D341Med (cell line): ENCODE results near the gene ADGRV1.
A peak's percentile ranks its signal among the peaks of the same experiment; 100 is the strongest.
"Not testable (repeated sequence)": the region's sequence is repeated elsewhere in the genome, so short reads cannot be mapped to it uniquely, and the experiment has no call there.

ENCODE experiments used
- DNase-seq: peaks from one replicate; pipeline ENCODE4 v3.0.0; 2012; ENCODE audit warnings: low spot score

Gene ADGRV1

DNA sequence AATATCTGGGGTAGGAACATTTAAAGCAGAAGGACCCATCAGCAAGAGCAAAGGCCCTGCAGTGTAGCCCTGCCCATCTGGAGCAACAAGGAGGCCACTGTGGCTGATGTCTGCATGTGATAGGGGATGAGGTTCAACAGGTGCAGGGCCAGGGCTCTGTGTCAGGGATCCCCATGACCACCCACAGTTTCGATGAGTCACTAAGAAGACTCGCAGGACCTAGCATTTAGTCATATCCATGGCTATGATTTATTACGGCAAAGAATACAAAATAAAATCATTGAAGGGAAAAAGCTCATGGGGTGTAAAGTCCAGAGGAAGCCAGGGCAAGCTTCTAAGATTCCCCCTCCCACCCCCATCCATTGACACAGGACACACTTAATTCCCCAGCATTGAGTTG is 188.6 kb downstream of the ADGRV1 start:
- DNase-seq, result no peak

DNA sequence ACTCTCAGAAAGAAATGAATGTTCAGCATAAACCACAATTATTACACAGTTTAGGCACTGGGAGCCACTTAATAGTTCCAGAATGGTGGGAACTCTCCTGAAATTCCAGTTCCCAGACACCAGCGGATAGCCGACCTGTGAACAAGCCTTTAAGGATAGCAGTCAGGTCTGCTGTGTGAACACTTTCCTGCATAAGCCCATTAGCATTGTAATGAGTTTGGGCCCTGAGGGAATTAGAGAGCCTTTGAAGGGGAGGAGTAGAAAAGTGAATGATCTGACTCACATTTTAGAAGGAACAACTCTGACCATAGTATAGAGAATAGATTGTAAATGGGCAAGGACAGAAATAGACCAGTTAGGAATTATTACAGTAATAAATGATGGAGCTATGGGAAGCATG is 189.1 kb downstream of the ADGRV1 start:
- no peak for DNase-seq

- DNase-seq, result no peak
Measured at GRCh38 chr5:90759119-90759518, 200.5 kb downstream of the ADGRV1 start.

DNA sequence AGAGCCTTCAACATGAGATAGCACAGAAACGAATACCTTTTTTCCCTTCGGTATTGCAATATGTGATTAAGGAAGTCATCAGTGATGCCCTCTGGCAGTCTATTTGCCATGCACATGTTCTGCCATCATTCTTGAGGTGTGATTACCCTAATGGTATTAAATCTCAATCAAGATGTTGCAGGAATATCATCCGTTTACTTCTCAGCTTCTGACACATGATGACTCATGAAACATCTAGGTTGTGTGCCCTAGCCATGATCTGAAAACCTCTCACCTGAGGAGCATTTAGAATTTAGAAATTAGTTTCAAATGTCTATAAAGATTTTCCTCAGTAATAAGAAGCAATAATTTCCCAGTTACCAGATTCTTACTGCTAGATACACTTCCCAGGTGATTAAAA is 209.1 kb downstream of the ADGRV1 start:
- DNase-seq, result no peak

GRCh38 chr5:90770006-90770541 is 211.5 kb downstream of the ADGRV1 start:
- DNase-seq, result not testable (repeated sequence)

DNA sequence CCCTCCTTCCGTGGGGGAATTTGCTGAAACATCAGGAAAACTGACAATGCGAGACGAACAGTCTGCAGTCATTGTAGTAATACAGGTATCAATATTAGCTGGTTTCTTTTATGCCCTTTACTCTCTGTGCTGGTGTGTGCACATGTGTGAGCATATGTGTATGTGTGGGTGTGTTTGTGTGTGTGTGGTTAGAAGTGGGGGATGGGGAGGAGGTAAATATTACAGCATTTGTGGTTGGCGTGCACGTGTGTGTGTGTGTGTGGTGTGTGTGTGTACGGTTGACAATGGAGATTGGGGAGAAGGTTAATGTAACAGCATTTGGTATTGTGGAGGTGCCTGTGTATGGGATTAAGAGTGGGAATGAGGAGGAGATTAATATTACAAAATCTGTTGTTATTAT is 219.4 kb downstream of the ADGRV1 start:
- no peak for DNase-seq

DNA sequence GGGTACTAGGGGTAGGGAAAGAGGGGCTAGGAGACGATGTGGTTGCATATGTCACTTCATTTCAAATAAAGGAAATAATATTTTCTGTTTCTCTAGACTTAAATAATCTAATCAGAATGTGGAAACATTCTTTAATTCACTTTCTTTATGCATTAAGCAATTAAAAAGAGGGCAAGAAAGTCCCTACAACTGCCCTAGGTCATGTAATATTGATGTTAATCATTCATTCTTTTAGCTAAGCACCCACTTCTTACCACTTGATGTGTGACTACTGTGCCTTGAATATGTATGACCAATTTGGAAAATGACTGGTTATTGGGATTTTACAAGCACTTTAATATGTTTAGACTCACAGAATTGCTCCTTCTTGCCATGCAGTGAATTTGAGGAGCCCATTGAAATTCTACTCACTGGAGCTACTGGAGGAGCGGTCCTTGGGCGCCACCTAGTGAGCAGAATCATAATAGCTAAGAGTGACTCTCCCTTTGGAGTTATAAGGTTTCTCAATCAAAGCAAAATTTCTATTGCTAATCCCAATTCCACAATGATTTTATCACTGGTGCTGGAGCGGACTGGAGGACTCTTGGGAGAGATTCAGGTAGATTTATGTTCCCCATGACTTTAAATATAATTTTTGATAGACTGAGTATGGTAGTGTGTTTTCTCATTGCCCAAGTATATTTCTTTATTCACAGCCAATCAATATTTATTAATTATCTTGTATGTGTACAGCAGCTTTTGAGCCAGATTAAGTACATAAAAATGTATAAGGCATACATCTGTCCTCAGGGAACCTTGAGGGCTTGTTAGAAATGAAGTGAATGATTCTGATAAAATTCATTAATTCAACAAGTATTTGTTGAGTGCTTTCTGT is 225.1 kb downstream of the ADGRV1 start:
- peak; percentile 59 for DNase-seq

DNA sequence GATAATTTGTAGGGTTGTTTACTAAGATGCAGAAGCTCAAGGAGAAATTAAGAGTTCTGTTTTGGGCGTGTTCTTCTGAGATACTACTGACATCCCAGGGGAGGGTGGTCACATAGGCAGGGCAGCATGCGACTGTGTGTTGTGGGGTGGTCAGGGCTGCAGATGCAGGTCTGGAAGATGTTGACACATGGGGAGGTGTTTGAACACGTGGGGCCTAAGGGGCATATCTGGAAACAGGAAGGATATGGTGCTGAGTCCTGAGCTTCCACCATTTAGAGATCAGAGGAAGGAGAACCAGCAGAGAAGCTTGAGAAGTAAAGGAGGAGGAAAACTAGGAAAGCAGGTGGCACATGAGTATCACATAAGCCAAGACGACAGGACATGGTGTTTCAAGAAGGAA is 228.2 kb downstream of the ADGRV1 start:
- DNase-seq, result no peak

GRCh38 chr5:90792725-90793124 is 234.1 kb downstream of the ADGRV1 start:
- no peak for DNase-seq

GRCh38 chr5:90793183-90793582 is 234.6 kb downstream of the ADGRV1 start:
- no peak for DNase-seq

DNA sequence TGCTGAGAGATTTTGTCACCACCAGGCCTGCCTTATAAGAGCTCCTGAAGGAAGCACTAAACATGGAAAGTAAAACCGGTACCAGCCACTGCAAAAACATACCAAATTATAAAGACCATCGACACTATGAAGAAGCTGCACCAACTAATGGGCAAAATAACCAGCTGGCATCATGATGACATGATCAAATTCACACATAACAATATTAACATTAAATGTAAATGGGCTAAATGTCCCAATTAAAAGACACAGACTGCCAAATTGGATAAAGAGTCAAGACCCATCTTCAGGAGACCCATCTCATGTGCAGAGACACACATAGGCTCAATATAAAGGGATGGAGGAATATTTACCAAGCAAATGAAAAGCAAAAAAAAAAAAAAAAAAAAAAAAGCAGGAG is 238.3 kb downstream of the ADGRV1 start:
- not testable (repeated sequence) for DNase-seq

- DNase-seq, result not testable (repeated sequence)
Measured at GRCh38 chr5:90800082-90800481, 241.5 kb downstream of the ADGRV1 start.

GRCh38 chr5:90800515-90800914 is 241.9 kb downstream of the ADGRV1 start:
- DNase-seq, result not testable (repeated sequence)

- peak; percentile 57 for DNase-seq
Measured at GRCh38 chr5:90802474-90803317, 244.1 kb downstream of the ADGRV1 start.

- no peak for DNase-seq
Measured at GRCh38 chr5:90803381-90803780, 244.8 kb downstream of the ADGRV1 start.

- no peak for DNase-seq
Measured at GRCh38 chr5:90803876-90804275, 245.3 kb downstream of the ADGRV1 start.

DNA sequence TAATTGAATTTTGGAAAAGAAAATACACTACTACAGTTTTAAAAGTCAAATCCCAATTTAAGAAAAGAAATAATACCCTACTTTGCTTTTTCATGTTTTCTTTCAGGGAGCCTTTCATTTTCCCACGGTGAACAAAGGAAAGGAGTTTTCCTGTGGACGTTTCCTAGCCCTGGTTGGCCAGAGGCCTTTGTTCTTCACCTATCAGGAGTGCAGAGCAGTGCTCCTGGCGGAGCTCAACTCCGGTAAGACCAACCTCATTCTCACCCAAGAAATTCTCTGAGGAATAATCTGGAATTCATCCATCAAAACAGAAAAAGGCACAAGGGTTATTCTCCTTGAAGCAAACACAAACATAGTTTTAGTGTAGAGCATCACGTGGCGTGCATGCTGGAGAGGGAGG is 248.9 kb downstream of the ADGRV1 start:
- no peak for DNase-seq

DNA sequence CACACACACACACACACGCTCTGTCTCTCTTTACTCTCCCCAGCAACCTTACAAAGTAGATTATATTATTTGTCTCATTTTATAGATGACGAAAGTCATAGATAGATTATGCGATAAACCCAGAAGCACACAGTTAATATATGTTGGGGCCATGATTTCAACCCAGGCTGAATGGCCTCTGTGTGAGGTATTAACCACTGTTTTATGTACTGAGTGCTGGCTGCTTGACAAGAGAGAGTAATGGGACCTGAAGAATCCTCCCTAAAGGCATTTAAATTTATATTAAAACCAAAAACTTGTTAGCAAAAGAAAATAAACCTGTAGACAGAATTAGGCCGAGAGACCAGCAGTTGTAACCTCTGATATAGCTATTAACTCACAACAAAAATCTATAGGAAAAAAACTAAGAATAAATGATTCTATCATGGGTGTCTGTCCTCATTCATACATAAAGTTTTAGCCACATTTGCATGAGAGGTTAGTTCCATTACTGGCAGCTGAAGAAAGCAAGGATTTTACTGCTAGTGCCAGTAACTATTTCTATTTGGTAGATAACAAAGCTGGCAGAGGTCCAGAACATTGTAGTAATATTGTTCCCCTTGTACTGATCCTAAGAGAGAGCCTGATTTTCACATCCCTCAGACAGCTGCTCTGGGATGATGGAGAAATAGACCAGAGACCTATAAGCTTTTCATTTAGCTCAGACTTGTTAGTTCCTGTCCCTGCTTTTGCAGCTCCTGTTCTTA is 250.9 kb downstream of the ADGRV1 start:
- no peak for DNase-seq

DNA sequence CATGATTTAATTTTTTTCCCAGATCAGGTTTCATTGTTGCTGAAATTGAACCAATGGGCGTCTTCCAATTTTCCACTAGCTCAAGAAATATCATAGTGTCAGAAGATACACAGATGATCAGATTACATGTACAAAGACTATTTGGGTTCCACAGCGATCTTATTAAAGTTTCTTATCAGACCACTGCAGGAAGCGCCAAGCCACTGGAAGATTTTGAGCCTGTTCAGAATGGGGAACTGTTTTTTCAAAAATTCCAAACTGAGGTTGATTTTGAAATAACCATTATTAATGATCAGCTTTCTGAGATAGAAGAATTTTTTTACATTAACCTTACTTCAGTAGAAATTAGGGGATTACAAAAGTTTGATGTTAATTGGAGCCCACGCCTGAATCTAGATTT is 251.6 kb downstream of the ADGRV1 start:
- no peak for DNase-seq

DNA sequence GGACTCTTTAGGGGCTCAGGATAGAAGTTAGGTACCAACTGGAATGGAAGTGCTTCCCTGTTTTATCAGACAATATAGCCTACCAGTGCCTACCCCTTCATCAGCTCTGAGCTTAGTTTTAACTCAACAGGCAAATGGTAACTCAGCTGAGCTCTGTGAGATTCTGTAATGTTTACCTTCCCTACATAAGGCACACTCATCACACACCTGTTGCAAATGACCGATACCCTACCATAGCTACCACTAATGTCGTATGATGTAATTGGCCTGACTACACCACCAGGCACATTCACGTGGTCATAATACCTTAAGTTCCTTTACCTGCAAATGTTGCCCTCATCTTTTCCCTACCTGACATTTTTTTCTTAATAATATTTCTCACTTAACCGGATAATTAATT is 254.8 kb downstream of the ADGRV1 start:
- no peak for DNase-seq

DNA sequence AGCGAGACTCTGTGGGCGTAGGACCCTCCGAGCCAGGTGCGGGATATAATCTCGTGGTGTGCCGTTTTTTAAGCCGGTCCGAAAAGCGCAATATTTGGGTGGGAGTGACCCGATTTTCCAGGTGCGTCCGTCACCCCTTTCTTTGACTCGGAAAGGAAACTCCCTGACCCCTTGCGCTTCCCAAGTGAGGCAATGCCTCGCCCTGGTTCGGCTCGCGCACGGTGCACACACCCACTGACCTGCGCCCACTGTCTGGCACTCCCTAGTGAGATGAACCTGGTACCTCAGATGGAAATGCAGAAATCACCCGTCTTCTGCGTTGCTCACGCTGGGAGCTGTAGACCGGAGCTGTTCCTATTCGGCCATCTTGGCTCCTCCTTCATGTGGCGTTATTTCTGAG is 263.5 kb downstream of the ADGRV1 start:
- DNase-seq, result not testable (repeated sequence)

GRCh38 chr5:90824436-90824835 is 265.8 kb downstream of the ADGRV1 start:
- DNase-seq, result no peak
